Measurements from ENCODE around the gene METTL6. TPM values are rescaled to one million over a fixed set of nuclear protein-coding genes. Genes with fewer than 3 reads are reported as not detected.
A peak's percentile ranks its signal among the peaks of the same experiment; 100 is the strongest.

The METTL6 gene
- total RNA-seq, 1 donor from 2014 or later, result 8.0 TPM

DNA sequence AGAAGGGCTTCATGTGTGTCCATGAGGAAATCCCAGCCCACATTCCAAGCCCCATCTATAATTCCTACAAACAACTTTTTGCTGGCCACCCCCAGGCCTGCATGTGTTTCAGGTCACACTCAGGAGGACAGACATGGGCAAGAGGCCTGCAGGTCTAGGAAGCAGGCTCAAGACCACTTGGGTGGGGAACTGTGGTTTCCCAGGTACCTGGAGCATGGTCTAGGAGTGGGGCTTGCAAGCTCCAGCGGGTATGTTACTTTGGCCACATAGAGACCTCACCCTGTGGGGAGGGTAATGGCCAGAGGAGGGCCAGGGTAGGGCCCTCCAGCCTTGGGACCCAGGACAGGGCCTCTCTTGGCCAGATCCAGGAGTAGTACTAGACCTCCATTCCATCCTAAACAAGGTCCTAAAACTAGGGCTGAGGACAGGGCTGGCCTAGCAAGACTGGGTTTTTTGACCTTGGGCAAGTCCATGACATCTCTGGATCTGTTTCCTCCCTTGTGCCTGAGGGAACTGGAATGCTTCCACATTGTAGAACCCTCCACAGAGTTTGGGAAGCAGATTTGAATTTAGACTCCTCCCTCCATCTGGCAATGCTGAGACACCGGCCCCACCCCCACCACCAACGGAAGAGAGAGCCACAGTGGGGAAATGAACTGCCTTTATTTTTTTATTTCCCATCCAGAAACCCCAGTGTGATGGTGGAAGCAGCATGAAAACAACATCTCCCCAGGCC, 22.3 kb upstream of the METTL6 start:
- Histone ChIP-seq H3K4me3 (no peak overlapping the region), H3K4me1 (no peaks in the 10 kb centered on the region), H3K36me3 (peaks cover 7 to 14% of the 10 kb centered on the region in 2 donors), H3K27ac (no peak overlapping the region), H3K9me3 (no peaks in the 10 kb centered on the region), H3K27me3 (no peaks in the 10 kb centered on the region)
- intact Hi-C loops (cut with DNase I), result no loop called here
- TF ChIP-seq, protein P1, sequence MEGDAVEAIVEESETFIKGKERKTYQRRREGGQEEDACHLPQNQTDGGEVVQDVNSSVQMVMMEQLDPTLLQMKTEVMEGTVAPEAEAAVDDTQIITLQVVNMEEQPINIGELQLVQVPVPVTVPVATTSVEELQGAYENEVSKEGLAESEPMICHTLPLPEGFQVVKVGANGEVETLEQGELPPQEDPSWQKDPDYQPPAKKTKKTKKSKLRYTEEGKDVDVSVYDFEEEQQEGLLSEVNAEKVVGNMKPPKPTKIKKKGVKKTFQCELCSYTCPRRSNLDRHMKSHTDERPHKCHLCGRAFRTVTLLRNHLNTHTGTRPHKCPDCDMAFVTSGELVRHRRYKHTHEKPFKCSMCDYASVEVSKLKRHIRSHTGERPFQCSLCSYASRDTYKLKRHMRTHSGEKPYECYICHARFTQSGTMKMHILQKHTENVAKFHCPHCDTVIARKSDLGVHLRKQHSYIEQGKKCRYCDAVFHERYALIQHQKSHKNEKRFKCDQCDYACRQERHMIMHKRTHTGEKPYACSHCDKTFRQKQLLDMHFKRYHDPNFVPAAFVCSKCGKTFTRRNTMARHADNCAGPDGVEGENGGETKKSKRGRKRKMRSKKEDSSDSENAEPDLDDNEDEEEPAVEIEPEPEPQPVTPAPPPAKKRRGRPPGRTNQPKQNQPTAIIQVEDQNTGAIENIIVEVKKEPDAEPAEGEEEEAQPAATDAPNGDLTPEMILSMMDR (IDR thresholded peaks at IDR 0.05), result no peak
- no peak for DNase-seq (ENCODE audit: low spot score in 2 of 2)

DNA sequence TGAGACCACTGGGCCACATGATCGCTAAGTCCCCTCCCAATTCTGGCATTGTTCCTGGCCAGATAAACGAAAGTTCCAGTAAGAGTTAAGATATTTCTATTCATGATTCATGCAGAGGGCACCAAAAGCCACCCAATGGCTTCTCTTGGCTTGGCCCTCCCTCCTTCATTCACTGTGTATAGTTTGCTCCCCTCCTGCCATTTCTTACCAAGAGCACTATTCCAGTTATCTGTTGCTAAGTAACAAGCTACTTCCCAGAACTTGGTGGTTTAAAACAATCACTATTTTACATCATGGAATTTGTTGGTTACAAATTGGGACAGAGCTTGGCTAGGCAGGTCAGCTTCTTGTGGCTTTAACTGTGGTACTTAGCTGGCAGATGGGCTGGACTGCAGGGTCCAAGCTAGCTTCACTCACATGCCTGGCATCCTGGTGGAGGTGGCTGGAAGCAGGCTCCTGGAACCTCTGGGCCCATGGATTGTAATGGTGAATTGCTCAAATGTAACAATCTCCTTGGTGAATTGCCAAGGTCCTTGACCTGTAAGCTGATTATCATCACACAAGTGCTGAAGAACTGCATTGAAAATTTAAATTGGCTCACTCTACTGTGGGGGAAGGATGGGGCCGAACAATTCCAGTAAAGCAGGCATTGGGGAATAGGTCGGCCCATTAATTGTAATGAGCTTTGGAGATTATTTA, 16.6 kb upstream of the METTL6 start:
- TF ChIP-seq, protein P1 (IDR thresholded peaks at IDR 0.05), result no peak
- H3K4me1 ChIP-seq, result peaks cover 3 to 4% of the 10 kb centered on the region in 2 donors
- no peaks in the 10 kb centered on the region for H3K9me3 ChIP-seq
- H3K36me3 ChIP-seq, result peaks cover 9 to 16% of the 10 kb centered on the region in 2 donors
- H3K4me3 ChIP-seq, result no peak overlapping the region
- no peaks in the 10 kb centered on the region for H3K27me3 ChIP-seq
- H3K27ac ChIP-seq, result peak overlapping the region in 1 of 2 donors; percentile 87
- DNase-seq (ENCODE audit: low spot score in 2 of 2), result peak in 1 of 2 donors; percentile 58
- intact Hi-C loops (cut with DNase I), result no loop called here

DNA sequence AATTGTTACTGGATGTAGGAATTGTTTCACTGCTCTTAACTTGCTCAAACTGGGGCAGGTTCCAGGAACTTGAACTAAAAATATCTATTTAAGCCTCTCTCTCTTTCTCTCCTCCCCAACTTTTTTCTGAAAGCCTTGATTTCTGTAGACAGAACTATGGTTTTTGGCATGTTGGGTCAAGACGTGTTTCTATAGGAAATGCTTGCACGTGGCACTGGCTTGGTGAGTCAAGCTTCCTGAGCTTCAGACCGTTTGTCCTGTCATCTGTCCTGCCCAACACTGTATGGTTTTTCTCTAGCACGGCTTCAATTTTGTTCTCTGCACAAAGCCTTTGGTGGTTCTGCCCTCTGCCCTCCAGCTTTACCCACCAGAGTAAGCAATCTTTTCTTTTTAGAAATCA, 13.5 kb upstream of the METTL6 start:
- Histone ChIP-seq H3K27ac (peak overlapping the region; percentile 59 to 87), H3K9me3 (no peaks in the 10 kb centered on the region), H3K4me3 (no peak overlapping the region), H3K27me3 (no peaks in the 10 kb centered on the region), H3K36me3 (peaks cover 32 to 46% of the 10 kb centered on the region in 2 donors), H3K4me1 (peaks cover 3 to 4% of the 10 kb centered on the region in 2 donors)
- TF ChIP-seq, protein P1 (IDR thresholded peaks at IDR 0.05), result no peak
- DNase-seq (ENCODE audit: low spot score in 2 of 2), result peak in 1 of 2 donors; percentile 52
- intact Hi-C loops (cut with DNase I), result no loop called here

DNA sequence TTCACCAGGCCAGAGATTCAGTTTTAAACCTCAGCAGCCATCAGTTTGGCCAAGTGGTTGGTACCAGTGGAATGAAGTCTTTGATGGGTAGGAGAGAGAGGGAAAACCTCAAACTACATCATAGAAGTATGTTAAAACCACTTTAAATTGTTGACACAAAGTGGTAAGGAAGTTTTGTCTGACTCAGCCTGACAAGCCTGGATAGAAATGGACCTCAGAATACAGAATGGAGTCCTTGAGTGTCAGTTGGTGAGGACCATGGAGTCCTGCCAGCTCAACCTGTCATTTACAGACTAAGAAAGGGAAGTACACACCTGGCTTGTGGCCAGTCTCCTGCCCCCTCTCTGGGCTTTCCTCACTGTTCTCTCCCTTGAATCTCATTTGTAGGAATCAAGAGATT, 12.1 kb upstream of the METTL6 start:
- no peaks in the 10 kb centered on the region for H3K27me3 ChIP-seq
- DNase-seq (ENCODE audit: low spot score in 2 of 2), result peak in 1 of 2 donors; percentile 28
- intact Hi-C loops (cut with DNase I), result no loop called here
- H3K9me3 ChIP-seq, result no peaks in the 10 kb centered on the region
- TF ChIP-seq, protein P1 (IDR thresholded peaks at IDR 0.05), result no peak
- no peak overlapping the region for H3K4me3 ChIP-seq
- H3K4me1 ChIP-seq, result peaks cover 3 to 4% of the 10 kb centered on the region in 2 donors
- H3K27ac ChIP-seq, result peak overlapping the region; percentile 14 to 87
- H3K36me3 ChIP-seq, result peaks cover 43 to 60% of the 10 kb centered on the region in 2 donors

DNA sequence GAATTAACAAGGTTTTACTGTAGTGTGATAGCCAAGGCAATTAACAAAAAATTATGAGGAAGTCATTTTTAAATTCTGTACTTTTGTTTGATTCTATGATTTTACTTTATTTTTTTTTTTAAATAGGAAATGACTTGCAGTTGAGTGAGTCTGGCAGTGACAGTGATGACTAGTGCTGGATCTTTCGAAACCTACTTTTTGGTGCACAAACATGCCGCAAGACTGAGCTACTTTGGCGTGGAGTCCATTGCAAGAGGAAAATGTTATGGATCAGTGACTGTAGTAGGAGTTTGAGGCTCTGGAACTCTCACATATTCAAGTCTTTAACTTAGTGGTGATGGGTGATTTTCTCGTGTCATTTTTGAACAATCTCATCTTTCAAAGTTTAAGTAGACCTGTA, 11.6 kb upstream of the METTL6 start:
- peaks cover 48 to 65% of the 10 kb centered on the region in 2 donors for H3K36me3 ChIP-seq
- TF ChIP-seq, protein P1 (IDR thresholded peaks at IDR 0.05), result no peak

More for the DNA sequence above, 11.6 kb upstream of the METTL6 start:
- Histone ChIP-seq H3K9me3 (no peaks in the 10 kb centered on the region), H3K27ac (peak overlapping the region in 1 of 2 donors; percentile 87), H3K27me3 (no peaks in the 10 kb centered on the region), H3K4me3 (no peak overlapping the region), H3K4me1 (peaks cover 3 to 4% of the 10 kb centered on the region in 2 donors)
- DNase-seq (ENCODE audit: low spot score in 2 of 2), result peak in 1 of 2 donors; percentile 53
- intact Hi-C loops (cut with DNase I), result no loop called here

All from ascending aorta (tissue), 2 donors.